HG02678 (cell line): ENCODE data around the gene PTN.

ENCODE experiments used
- ATAC-seq: cut with Tn5 transposase; IDR thresholded peaks from one replicate; pipeline ENCODE4 v1.9.1; 2021; ENCODE audit warnings: mild to moderate bottlenecking, moderate library complexity; ENCODE audit not compliant: unreplicated experiment

PTN gene

DNA sequence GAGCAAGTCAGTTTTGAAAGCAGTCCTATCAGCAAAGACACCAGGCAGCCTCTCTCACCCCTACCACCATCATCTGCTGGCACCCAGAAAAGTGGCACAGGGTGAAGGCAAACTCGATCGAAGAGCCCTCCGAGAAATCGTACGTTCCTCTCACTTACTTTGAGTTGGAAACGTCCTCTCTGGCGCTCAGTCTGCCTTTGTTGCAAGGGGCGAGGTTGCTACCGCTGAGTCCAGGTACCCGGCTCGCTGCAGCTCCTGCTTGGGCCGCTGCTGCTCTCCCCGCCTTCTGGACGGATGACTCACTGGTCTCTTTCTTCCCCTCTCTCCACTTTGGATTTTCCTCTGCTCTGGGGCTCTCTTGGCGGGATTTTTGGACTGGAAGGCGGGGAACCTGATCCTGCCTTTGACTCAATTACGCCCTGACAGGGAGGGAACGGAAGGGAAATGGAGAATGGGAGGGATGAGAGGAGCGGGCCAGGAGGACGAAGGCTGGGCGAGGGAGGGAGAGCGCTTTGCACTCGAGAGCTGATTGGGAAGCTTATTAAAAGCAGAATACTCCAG lies at the start of gene PTN:
TSS of gene PTN (minus strand) at position 453 of the 561 bp plus-strand sequence. CDS start 88,760 bp downstream, outside the sequence.
- no peak for ATAC-seq

- ATAC-seq = no peak
Observed at GRCh38 chr7:137390076-137390475, 46.5 kb upstream of the PTN start.

DNA sequence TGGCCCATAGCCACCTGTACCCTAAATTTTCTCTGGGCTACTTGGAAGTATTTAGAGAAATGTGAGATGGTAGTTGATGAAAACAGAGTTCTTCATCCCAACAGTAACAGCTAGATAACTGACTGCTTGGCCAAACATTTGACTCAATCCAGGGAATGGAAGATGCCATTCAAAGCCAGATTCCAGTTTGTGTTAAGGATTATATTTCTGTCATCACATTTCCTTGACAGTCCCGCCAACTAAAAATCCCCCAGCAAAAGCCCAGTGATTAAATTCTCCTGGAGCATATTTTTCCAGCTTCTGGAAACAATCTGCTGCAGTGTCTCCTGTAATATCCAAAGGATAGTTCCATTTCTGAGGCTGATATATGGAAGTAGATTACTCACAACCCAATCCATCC lies 45.4 kb upstream of the PTN start:
- no peak for ATAC-seq

DNA sequence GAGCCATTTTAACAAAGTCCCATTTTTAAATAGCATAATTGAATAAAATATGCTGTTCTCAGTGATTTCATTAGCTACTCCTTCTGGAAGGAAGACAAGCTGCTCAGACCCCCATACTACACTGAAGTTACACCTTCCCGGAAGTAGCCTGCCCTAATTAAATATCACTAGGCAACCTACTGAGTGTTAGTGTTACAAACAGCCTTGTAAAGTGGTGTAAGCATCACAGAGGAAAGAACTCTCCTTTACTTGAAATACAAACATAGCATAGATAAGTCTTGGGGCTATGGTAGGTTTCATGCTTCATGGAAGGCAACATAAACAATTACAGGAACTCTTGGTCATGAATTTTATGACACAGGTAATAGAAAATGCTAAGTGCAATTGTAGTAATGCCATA lies 43.4 kb upstream of the PTN start:
- no peak for ATAC-seq

GRCh38 chr7:137381045-137381444 lies 37.5 kb upstream of the PTN start:
- ATAC-seq = no peak

DNA sequence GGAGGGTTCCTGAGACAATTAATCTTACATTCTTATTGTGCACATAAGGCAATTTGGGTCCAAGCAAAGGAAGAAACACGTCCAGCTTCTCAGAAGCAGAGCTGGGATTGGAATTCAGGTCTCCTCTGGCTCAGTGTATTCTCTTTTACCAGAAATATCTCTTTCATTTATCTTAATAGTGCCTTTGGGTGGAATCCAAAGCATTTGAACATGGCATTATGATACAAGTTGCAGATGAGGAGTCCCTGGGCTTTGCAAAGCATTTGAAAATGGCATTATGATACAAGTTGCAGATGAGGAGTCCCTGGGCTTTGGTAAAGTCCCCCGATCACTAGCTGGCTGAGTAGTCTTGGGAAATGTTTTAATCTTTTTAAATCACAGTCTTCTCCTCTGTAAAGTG lies 30.0 kb upstream of the PTN start:
- no peak for ATAC-seq

GRCh38 chr7:137371616-137372015 lies 28.1 kb upstream of the PTN start:
- ATAC-seq = no peak

DNA sequence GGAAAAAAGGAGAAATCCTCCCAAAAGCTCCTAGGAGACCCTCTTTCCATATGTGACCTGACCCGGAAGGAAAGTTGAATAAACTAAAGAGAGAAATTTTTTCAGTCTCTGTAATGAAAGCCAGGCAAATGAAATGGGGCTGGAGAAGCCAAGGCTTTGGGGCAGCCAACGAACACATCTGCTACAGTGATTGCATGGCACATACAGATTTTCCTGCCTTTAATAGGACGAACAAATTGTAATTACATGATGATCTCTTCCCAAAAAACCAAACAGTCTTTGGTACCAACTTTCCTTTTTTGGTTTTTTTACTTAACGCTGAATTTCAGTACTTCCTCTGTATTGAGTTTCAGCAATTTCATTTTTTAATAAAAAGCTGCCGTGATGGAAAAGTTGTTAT lies 23.5 kb upstream of the PTN start:
- no peak for ATAC-seq

- ATAC-seq = no peak
Observed at GRCh38 chr7:137363683-137364082, 20.1 kb upstream of the PTN start.

GRCh38 chr7:137360087-137360679 lies 16.6 kb upstream of the PTN start:
- no peak for ATAC-seq

DNA sequence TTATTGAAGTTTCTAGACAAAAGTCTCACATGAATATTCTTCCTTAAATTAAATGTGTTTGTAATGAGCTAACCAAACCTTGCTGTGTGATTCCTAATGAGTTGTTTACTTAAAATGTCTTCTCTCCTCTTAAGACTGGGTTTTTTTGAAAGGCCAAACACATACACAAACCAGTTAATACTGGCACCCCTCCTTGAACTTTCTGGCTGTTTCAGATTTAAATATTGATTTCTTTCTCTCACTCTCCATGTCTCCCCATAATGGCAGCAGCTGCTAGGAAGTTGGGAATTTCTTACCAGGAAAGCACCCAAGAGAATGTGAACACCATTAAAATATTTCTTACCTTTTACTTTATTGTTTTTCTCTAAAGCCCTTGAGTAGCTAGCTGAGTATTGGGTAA lies 11.4 kb upstream of the PTN start:
- ATAC-seq = no peak

GRCh38 chr7:137354396-137354795 lies 10.9 kb upstream of the PTN start:
- no peak for ATAC-seq

DNA sequence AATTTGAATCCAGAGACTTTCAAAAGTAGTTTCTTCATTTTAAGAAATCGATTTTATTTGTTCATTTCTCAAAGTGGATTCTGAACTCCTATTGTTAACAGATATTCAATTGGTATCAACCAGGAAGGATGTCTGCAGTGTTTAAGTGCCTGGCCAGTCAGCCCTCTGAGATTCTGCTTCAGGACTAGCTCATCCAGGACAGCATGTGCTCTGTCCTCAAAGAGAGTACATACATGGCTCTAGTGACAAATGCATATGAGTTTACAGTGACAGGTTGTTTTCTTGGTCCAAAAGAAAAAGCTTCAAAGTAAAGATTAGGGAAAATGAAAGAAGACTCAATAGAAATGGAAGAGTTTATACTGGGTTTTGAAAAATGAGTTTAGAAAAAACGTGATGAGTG lies 8.4 kb upstream of the PTN start:
- ATAC-seq = no peak

GRCh38 chr7:137345799-137346449 lies 2.4 kb upstream of the PTN start:
- no peak for ATAC-seq

DNA sequence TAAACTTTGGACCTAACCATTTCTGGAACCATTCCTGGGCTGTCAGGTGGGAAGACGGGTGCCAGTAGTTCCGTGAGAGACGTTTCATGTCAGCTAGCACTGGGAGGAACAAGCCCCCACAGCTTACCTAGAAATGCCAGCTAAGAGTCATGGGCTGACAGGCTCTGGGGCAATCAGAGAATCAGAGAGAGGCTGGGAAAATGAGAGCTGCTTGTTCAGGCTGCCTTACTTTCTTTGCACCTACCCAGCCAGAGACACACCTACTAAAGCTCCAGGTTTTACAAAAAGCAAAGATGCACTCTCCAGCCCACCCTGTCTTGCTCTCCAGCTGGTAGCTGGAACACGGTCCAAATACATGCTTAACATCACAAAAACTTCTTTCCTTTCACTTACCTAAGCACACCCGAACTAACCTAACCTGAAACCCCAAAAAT lies 688 bp downstream of the PTN start:
- no peak for ATAC-seq

GRCh38 chr7:137342265-137342664 lies 1.3 kb downstream of the PTN start:
- no peak for ATAC-seq

DNA sequence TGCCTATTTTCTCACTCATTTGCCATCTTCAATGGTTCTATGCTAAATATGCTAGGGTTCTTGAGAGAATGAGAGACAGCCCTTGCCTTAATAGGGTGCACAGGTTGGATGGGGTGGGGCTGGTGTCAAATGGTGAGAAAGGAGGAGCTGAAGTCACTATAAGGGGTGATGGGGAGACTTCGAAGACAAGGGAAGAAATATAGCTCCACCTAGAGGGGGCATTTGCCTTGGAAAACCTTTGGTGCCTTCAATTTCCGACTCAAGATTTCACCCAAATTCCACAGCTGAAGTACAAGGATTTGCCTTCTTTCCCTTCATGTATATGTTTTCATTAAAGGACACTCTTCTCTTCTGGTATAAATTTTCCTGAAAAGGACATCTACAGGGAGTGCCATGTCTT lies 5.6 kb downstream of the PTN start:
- no peak for ATAC-seq

DNA sequence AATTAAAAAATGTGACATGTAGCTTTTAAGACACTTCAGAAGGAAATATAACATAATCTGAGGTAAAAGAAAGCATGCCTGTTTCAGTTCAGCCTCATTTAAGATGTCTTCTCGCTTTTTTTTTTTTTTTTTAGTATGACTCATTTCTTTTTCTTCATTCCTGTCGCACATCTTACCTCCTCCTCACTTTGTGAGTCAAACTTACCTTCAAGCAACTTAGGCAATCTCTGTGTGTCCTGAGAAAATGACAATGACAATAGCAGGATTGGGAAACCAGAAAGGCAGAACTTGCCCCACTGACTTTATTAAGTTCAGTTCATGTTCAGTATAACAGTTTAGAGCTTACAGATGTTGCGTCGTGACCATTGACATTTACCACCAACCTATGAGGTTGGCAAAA lies 7.7 kb downstream of the PTN start:
- ATAC-seq = no peak

DNA sequence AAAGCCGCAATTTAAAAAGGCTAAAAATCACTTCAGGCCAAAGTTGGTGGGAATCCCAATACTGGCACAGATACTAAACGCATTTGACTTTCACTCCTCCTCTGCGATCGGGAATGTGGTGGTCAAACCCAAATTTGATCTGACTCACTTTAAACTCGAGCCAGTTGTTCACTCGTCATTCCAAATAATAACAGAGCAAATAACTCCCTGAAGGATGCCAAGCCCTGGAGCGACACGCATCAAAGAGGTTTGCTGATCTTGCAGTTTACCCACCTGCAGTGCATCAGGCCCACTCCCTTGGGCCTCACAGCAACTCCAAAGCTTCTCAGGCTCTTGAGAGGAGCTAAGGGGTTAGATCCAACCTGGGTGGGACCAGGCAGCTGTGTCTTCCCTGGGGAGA lies 12.2 kb downstream of the PTN start:
- ATAC-seq = no peak

DNA sequence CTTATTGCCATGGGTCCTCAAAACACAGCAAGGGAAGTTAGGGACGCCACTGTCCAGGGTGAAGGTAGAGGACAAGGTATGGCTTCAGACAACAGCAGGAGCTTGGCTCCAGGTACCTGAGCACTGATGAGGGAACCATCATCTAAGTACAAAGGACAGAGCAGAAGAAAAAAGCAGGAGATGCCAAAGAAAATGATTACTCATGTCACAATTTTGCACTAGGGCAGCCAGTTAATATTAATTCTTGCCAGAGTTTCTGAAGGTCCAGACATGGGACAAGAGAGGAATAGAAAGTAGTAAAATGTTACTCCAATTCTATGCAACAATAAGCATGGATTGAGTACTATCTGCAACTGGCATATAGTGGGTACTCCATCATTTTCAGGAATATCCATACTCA lies 14.1 kb downstream of the PTN start:
- ATAC-seq = no peak

- no peak for ATAC-seq
Observed at GRCh38 chr7:137328373-137329120, 15.0 kb downstream of the PTN start.

DNA sequence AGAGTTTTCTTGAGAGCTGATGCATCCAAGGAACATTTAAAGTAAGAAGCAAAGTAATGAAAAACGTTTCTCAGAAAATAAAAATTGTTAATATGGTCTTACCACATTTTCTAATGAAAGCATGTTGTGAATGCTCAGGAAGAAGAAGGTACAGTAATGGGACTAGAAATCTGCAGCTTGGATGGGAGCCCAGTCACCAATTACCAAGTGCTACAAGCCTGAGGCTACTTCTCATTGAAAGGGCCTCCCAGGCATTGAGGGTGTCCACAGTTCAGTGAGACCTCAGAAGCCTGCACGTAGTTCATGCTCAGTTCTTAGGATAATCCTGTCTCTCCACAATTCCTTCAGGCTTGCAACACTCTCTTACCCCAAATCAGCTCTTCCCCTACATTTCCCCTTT lies 17.6 kb downstream of the PTN start:
- no peak for ATAC-seq
